H7 (cell line): Measurements from ENCODE around the gene ASCL3. TPM values are rescaled to one million over a fixed set of nuclear protein-coding genes. Genes with fewer than 3 reads are reported as not detected.
A peak's percentile ranks its signal among the peaks of the same experiment; 100 is the strongest.
"Not testable (repeated sequence)": the region's sequence is repeated elsewhere in the genome, so short reads cannot be mapped to it uniquely, and the experiment has no call there.

Source experiments
- DNase-seq: peaks from one replicate; pipeline ENCODE4 v3.0.0; 2012
- H3K27me3 ChIP-seq: 2 replicates; pipeline ENCODE4 v1.6.0; 2011; ENCODE audit warnings: mild to moderate bottlenecking, low read length; ENCODE audit not compliant: control insufficient read depth, insufficient read depth
- H3K36me3 ChIP-seq: replicated peaks from 2 replicates; pipeline ENCODE4 v1.5.1; 2011; ENCODE audit warnings: low read length; ENCODE audit not compliant: control insufficient read depth, insufficient read depth
- H3K4me3 ChIP-seq: 2 replicates; pipeline ENCODE4 v1.5.1; 2011; ENCODE audit warnings: low read depth, mild to moderate bottlenecking, control low read depth, low read length, moderate library complexity; ENCODE audit not compliant: insufficient read depth
- total RNA-seq: library from RNA; depleted of rRNA; stranded (reverse); fragments of >200 nt; shearing (Covaris generic); gene quantifications from 2 replicates; pipeline ENCODE4 v1.2.3, GENCODE V29; 2014; rRNA removed

The ASCL3 gene
- total RNA-seq, 1 experiment from 2014 or later: not detected

DNA sequence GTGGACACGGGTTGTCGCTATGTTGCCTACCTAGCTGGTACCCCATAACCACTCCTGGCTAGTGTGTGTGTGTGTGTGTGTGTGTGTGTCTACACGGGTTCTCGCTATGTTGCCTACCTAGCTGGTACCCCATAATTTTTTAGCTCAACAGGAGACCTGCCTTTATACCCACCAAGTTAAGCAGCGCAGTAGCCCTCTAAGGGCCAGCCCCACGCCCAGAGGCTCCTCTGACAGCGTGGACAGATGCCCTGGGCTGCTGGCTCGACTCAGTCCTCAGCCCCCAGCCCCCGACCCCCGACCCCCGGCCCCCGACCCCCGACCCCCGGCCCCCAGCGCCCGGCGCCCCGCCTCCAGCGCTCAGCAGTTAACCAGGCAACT, 32.2 kb downstream of the ASCL3 start:
- no peaks in the 10 kb centered on the region for H3K36me3 ChIP-seq
- H3K4me3 ChIP-seq: peak overlapping the region; percentile 87
- H3K27me3 ChIP-seq: peaks cover 10% of the 10 kb centered on the region
- DNase-seq: no peak

GRCh38 chr11:8908099-8908498, 34.7 kb downstream of the ASCL3 start:
- no peak overlapping the region for H3K4me3 ChIP-seq
- H3K36me3 ChIP-seq: no peaks in the 10 kb centered on the region
- no peak for DNase-seq
- H3K27me3 ChIP-seq: peaks cover 10% of the 10 kb centered on the region

- Histone ChIP-seq H3K4me3 (no peak overlapping the region), H3K36me3 (no peaks in the 10 kb centered on the region), H3K27me3 (peaks cover 10% of the 10 kb centered on the region)
- DNase-seq: no peak
These were observed 35.7 kb downstream of the ASCL3 start for GRCh38 chr11:8907116-8907515.

GRCh38 chr11:8905528-8906165, 37.2 kb downstream of the ASCL3 start:
- no peak overlapping the region for H3K4me3 ChIP-seq
- peaks cover 10% of the 10 kb centered on the region for H3K27me3 ChIP-seq
- DNase-seq: no peak
- H3K36me3 ChIP-seq: no peaks in the 10 kb centered on the region

DNA sequence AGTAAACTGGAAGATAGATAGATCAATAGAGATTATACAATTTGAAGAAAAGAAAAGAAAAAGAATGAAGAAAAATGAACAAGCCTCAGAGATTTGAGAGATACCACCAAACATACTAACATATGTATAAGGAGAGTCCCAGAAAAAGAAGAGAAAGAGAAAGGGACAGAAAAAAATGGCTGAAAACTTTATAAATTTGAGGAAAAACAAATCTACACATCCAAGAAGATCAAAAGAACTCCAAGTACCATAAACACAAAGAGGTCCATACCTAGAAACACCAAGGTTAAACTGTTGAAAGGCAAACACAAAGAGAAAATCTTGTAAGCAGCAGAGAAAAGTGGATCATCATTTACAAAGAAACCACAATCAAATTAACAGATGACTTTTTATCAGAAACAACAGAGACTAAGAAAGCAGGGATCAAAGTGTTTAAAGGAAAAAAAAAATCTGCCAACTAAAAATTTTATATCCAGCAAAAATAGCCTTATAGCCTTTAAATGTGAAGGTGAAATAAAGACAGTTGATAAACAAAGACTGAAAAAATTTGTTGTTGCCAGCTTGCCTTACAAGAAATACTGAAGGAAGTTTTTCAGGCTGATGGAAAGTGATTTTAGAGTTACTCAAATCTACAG, 43.6 kb downstream of the ASCL3 start:
- no peak for DNase-seq
- no peaks in the 10 kb centered on the region; the same call in 1 of the 2 replicates for H3K27me3 ChIP-seq
- no peaks in the 10 kb centered on the region for H3K36me3 ChIP-seq
- H3K4me3 ChIP-seq: no peak overlapping the region

- DNase-seq, H3K4me3 ChIP-seq: not testable (repeated sequence)
These were observed 51.6 kb downstream of the ASCL3 start for GRCh38 chr11:8891185-8891584.

More at GRCh38 chr11:8891185-8891584, 51.6 kb downstream of the ASCL3 start:
- H3K36me3 ChIP-seq, H3K27me3 ChIP-seq: not testable (repeated sequence)

Other genes starting within 250 kb of the ASCL3 start
- gene AKIP1, start 31.8 kb downstream of the ASCL3 start, total RNA-seq: 41.8 and 50.3 TPM in 2 replicates
- not detected in 2 replicates for gene C11orf16, start 10.1 kb downstream of the ASCL3 start, total RNA-seq
- 8.5 and 9.9 TPM in 2 replicates for gene TMEM9B, start 21.4 kb upstream of the ASCL3 start, total RNA-seq
- gene NRIP3, start 61.0 kb upstream of the ASCL3 start, total RNA-seq: 1.9 and 5.0 TPM in 2 replicates
- 0.55 and 1.4 TPM in 2 replicates for gene SCUBE2, start 148.6 kb upstream of the ASCL3 start, total RNA-seq